Liver (tissue), 9 donors: ENCODE results near the gene SPTBN4. TPM values are rescaled to one million over a fixed set of nuclear protein-coding genes. Genes with fewer than 3 reads are reported as not detected.

Experiments used
- DNase-seq: peaks from one replicate; pipeline ENCODE4 v3.0.0-alpha.2; 2017; ENCODE audit warnings: low spot score
- H3K27ac ChIP-seq, 2 donors: one replicate each; pipeline ENCODE4 v1.7.0; 2013; ENCODE audit warnings: inconsistent platforms in 2 of 2, low read length in 2 of 2, control low read depth in 1 of 2, low read depth in 1 of 2, mild to moderate bottlenecking in 1 of 2
- H3K27me3 ChIP-seq, 4 donors: one replicate each; pipeline versions ENCODE4 v1.6.1 to v1.7.0; 2013; ENCODE audit warnings: low read length in 3 of 4, inconsistent platforms in 1 of 4, mild to moderate bottlenecking in 1 of 4, moderate library complexity in 1 of 4; ENCODE audit not compliant: control insufficient read depth in 4 of 4, insufficient read depth in 4 of 4
- H3K36me3 ChIP-seq, 4 donors: one replicate each; pipeline versions ENCODE4 v1.6.1 to v1.7.0; 2013; ENCODE audit warnings: low read length in 3 of 4, mild to moderate bottlenecking in 3 of 4, low read depth in 1 of 4, moderate library complexity in 1 of 4; ENCODE audit not compliant: control insufficient read depth in 4 of 4, insufficient read depth in 3 of 4
- H3K4me1 ChIP-seq, 4 donors: one replicate each; pipeline versions ENCODE4 v1.6.1 to v1.7.0; 2013; ENCODE audit warnings: low read length in 3 of 4, mild to moderate bottlenecking in 3 of 4, moderate library complexity in 1 of 4; ENCODE audit not compliant: control insufficient read depth in 4 of 4, insufficient read depth in 4 of 4
- H3K4me3 ChIP-seq, 3 donors: one replicate each; pipeline versions ENCODE4 v1.6.1 to v1.7.0; 2013; ENCODE audit warnings: low read length in 3 of 3, control low read depth in 1 of 3, low read depth in 1 of 3, mild to moderate bottlenecking in 1 of 3
- H3K9ac ChIP-seq, 2 donors: one replicate each; pipeline ENCODE4 v1.7.0; 2013; ENCODE audit warnings: low read length in 2 of 2, mild to moderate bottlenecking in 2 of 2, moderate library complexity in 2 of 2, control low read depth in 1 of 2, low read depth in 1 of 2
- H3K9me3 ChIP-seq, 4 donors: one replicate each; pipeline versions ENCODE4 v1.6.1 to v1.7.0; 2013; ENCODE audit warnings: low read length in 3 of 4; ENCODE audit not compliant: control insufficient read depth in 4 of 4
- EGR1 ChIP-seq, 2 donors: IDR thresholded peaks; 2 replicates each; pipeline ENCODE4 v1.6.1; 2016 to 2018; ENCODE audit warnings: antibody characterized with exemption in 2 of 2, low read depth in 2 of 2
- FOXA1 ChIP-seq: IDR thresholded peaks from 2 replicates; pipeline ENCODE4 v1.6.1; 2016; ENCODE audit warnings: antibody characterized with exemption
- FOXA2 ChIP-seq: IDR thresholded peaks from 2 replicates; pipeline ENCODE4 v1.6.1; 2016; ENCODE audit warnings: antibody characterized with exemption
- GABPA ChIP-seq, 2 donors: IDR thresholded peaks in 1 of 2; conservative IDR thresholded peaks in 1 of 2; 2 replicates each; pipeline ENCODE4 v1.6.1; 2016; ENCODE audit warnings: antibody characterized with exemption in 2 of 2, mild to moderate bottlenecking in 1 of 2, moderate library complexity in 1 of 2
- HNF4A ChIP-seq, 2 donors: conservative IDR thresholded peaks; 2 replicates each; pipeline ENCODE4 v1.6.1; 2016; ENCODE audit warnings: antibody characterized with exemption in 2 of 2, mild to moderate bottlenecking in 2 of 2
- HNF4G ChIP-seq: IDR thresholded peaks from 2 replicates; pipeline ENCODE4 v1.6.1; 2016; ENCODE audit warnings: antibody characterized with exemption
- JUND ChIP-seq, 2 donors: IDR thresholded peaks; 2 replicates each; pipeline ENCODE4 v1.6.1; 2016; ENCODE audit warnings: antibody characterized with exemption in 2 of 2
- NR2F2 ChIP-seq: IDR thresholded peaks from 2 replicates; pipeline ENCODE4 v1.6.1; 2016; ENCODE audit warnings: antibody characterized with exemption
- RAD21 ChIP-seq, 2 donors: IDR thresholded peaks; 2 replicates each; pipeline ENCODE4 v1.6.1; 2016; ENCODE audit warnings: antibody characterized with exemption in 2 of 2, mild to moderate bottlenecking in 2 of 2
- RXRA ChIP-seq, 2 donors: IDR thresholded peaks; 2 replicates each; pipeline ENCODE4 v1.6.1; 2017 to 2018; ENCODE audit warnings: antibody characterized with exemption in 2 of 2, mild to moderate bottlenecking in 1 of 2
- SP1 ChIP-seq: IDR thresholded peaks from 2 replicates; pipeline ENCODE4 v1.6.1; 2018; ENCODE audit warnings: antibody characterized with exemption, mild to moderate bottlenecking
- TAF1 ChIP-seq: conservative IDR thresholded peaks from 2 replicates; pipeline ENCODE4 v1.6.1; 2016; ENCODE audit warnings: antibody characterized with exemption, mild to moderate bottlenecking
- YY1 ChIP-seq: IDR thresholded peaks from 2 replicates; pipeline ENCODE4 v1.6.1; 2016; ENCODE audit warnings: antibody characterized with exemption, mild to moderate bottlenecking
- WGBS: extraction: QIAGEN DNeasy Blood & Tissue Kit; methylation state at CpG from one replicate; pipeline ENCODE4 v1.1.7; 2013; 5-methylcytosine and 5-hydroxymethylcytosine counted together
- polyA plus RNA-seq, 2 donors: library from polyadenylated mRNA; stranded (reverse) in 1 of 2; unstranded in 1 of 2; fragments of 200-250 nt in 1 of 2; fragments of >200 nt in 1 of 2; fragmentation: Nextera tagmentation in 1 of 2; extraction: Ambion mirVana in 1 of 2; gene quantifications; one replicate each; pipeline versions ENCODE4 v1.2.1 to v1.2.3, GENCODE V29; 2013 to 2015
- total RNA-seq, 2 donors: library from RNA; depleted of rRNA; stranded (reverse); fragments of >200 nt; gene quantifications; one replicate each; pipeline ENCODE4 v1.2.3, GENCODE V29; 2014
- TF ChIP-seq, protein P1 (sequence below): IDR thresholded peaks from 2 replicates; pipeline ENCODE4 v1.6.1; 2016; ENCODE audit warnings: antibody characterized with exemption
- TF ChIP-seq, protein P2 (sequence below): IDR thresholded peaks from 2 replicates; pipeline ENCODE4 v1.6.1; 2016; ENCODE audit warnings: antibody characterized with exemption
- TF ChIP-seq, protein P3 (sequence below): fragments of 150-350 bp; IDR thresholded peaks from 2 replicates; pipeline ENCODE4 v1.5.1; 2017; ENCODE audit warnings: improper control_type of control experiment, low read depth, low read length; ENCODE audit not compliant: missing input control
- TF ChIP-seq, protein P4 (sequence below): IDR thresholded peaks from 2 replicates; pipeline ENCODE4 v1.6.1; 2016; ENCODE audit warnings: antibody characterized with exemption
- TF ChIP-seq, protein P5 (sequence below): IDR thresholded peaks from 2 replicates; pipeline ENCODE4 v1.6.1; 2016; ENCODE audit warnings: antibody characterized with exemption, mild to moderate bottlenecking
- donor health status: healthy.
- donor health status: healthy.
- donor health status: healthy.
- donor health status: healthy.
- donor health status: healthy.

Gene SPTBN4
- total and polyA plus RNA-seq, 4 donors = 0.13 to 1.1 (median 0.62) TPM

DNA sequence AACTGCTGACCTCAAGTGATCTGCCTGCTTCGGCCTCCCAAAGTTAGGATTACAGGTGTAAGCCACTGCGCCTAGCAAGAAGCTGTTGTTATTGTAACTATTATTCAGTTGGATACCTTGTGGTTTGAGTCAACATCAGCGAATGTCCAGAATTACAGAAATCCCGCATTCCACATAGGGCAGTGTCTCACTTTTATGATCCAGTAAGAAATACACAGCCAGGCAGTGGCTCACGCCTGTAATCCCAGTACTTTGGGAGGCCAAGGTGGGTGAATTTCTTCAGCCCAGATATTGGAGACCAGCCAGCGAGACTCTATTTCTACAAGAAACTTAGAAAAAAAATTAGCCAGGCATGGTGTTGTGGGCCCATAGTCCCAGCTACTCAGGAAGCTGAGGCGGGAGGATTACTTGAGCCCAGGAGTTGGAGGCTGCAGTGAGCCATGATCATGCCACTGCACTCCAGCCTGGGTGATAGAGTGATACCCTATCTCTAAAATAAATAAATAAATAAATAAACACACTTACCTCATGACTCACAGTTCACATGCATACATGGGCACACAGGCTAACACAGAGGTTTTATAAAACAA, 43.8 kb downstream of the SPTBN4 start:
- Histone ChIP-seq H3K27ac (no peak overlapping the region), H3K4me3 (no peak overlapping the region), H3K27me3 (peaks cover 0 to 5% (median 2%) of the 10 kb centered on the region in 4 donors), H3K9ac (no peak overlapping the region), H3K36me3 (no peaks in the 10 kb centered on the region), H3K9me3 (no peaks in the 10 kb centered on the region), H3K4me1 (peaks cover 0 to 10% (median 4%) of the 10 kb centered on the region in 4 donors)
- no peak for DNase-seq
- WGBS = 93% methylated on average over 7 of the region's 7 CpGs
- TF ChIP-seq HNF4G (no peak), TAF1 (no peak), SP1 (no peak), JUND (IDR thresholded peaks at IDR 0.05) (no peak), FOXA2 (no peak), HNF4A (conservative IDR thresholded peaks at IDR 0.05) (no peak), EGR1 (IDR thresholded peaks at IDR 0.05; ENCODE audit: low read depth in 2 of 2) (no peak), NR2F2 (no peak), FOXA1 (no peak), RXRA (IDR thresholded peaks at IDR 0.05) (no peak), GABPA (IDR thresholded peaks at IDR 0.05 in 1 of 2, conservative IDR thresholded peaks at IDR 0.05 in 1 of 2) (no peak), RAD21 (IDR thresholded peaks at IDR 0.05) (no peak), YY1 (no peak)
- TF ChIP-seq, protein P1, sequence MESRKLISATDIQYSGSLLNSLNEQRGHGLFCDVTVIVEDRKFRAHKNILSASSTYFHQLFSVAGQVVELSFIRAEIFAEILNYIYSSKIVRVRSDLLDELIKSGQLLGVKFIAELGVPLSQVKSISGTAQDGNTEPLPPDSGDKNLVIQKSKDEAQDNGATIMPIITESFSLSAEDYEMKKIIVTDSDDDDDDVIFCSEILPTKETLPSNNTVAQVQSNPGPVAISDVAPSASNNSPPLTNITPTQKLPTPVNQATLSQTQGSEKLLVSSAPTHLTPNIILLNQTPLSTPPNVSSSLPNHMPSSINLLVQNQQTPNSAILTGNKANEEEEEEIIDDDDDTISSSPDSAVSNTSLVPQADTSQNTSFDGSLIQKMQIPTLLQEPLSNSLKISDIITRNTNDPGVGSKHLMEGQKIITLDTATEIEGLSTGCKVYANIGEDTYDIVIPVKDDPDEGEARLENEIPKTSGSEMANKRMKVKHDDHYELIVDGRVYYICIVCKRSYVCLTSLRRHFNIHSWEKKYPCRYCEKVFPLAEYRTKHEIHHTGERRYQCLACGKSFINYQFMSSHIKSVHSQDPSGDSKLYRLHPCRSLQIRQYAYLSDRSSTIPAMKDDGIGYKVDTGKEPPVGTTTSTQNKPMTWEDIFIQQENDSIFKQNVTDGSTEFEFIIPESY = no peak
- TF ChIP-seq, protein P2, sequence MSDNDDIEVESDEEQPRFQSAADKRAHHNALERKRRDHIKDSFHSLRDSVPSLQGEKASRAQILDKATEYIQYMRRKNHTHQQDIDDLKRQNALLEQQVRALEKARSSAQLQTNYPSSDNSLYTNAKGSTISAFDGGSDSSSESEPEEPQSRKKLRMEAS = no peak
- TF ChIP-seq, protein P3, sequence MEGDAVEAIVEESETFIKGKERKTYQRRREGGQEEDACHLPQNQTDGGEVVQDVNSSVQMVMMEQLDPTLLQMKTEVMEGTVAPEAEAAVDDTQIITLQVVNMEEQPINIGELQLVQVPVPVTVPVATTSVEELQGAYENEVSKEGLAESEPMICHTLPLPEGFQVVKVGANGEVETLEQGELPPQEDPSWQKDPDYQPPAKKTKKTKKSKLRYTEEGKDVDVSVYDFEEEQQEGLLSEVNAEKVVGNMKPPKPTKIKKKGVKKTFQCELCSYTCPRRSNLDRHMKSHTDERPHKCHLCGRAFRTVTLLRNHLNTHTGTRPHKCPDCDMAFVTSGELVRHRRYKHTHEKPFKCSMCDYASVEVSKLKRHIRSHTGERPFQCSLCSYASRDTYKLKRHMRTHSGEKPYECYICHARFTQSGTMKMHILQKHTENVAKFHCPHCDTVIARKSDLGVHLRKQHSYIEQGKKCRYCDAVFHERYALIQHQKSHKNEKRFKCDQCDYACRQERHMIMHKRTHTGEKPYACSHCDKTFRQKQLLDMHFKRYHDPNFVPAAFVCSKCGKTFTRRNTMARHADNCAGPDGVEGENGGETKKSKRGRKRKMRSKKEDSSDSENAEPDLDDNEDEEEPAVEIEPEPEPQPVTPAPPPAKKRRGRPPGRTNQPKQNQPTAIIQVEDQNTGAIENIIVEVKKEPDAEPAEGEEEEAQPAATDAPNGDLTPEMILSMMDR = no peak
- TF ChIP-seq, protein P4, sequence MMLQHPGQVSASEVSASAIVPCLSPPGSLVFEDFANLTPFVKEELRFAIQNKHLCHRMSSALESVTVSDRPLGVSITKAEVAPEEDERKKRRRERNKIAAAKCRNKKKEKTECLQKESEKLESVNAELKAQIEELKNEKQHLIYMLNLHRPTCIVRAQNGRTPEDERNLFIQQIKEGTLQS = no peak
- TF ChIP-seq, protein P5, sequence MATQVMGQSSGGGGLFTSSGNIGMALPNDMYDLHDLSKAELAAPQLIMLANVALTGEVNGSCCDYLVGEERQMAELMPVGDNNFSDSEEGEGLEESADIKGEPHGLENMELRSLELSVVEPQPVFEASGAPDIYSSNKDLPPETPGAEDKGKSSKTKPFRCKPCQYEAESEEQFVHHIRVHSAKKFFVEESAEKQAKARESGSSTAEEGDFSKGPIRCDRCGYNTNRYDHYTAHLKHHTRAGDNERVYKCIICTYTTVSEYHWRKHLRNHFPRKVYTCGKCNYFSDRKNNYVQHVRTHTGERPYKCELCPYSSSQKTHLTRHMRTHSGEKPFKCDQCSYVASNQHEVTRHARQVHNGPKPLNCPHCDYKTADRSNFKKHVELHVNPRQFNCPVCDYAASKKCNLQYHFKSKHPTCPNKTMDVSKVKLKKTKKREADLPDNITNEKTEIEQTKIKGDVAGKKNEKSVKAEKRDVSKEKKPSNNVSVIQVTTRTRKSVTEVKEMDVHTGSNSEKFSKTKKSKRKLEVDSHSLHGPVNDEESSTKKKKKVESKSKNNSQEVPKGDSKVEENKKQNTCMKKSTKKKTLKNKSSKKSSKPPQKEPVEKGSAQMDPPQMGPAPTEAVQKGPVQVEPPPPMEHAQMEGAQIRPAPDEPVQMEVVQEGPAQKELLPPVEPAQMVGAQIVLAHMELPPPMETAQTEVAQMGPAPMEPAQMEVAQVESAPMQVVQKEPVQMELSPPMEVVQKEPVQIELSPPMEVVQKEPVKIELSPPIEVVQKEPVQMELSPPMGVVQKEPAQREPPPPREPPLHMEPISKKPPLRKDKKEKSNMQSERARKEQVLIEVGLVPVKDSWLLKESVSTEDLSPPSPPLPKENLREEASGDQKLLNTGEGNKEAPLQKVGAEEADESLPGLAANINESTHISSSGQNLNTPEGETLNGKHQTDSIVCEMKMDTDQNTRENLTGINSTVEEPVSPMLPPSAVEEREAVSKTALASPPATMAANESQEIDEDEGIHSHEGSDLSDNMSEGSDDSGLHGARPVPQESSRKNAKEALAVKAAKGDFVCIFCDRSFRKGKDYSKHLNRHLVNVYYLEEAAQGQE = no peak
